Neuron (in vitro differentiated cells): ENCODE results near the gene NHEJ1.

ENCODE experiments used
- H2AFZ ChIP-seq: one replicate; pipeline ENCODE4 v1.6.1; 2013; ENCODE audit warnings: low read depth, mild to moderate bottlenecking, inconsistent platforms, low read length, moderate library complexity
- H3K27me3 ChIP-seq: one replicate; pipeline ENCODE4 v1.6.1; 2013; ENCODE audit warnings: low read length; ENCODE audit not compliant: insufficient read depth
- H3K36me3 ChIP-seq: one replicate; pipeline ENCODE4 v1.6.1; 2013; ENCODE audit warnings: low read length; ENCODE audit not compliant: insufficient read depth
- H3K4me1 ChIP-seq: one replicate; pipeline ENCODE4 v1.6.1; 2013; ENCODE audit warnings: low read length; ENCODE audit not compliant: insufficient read depth
- H3K4me3 ChIP-seq: 2 replicates; pipeline ENCODE4 v1.5.1; 2013; ENCODE audit warnings: mild to moderate bottlenecking, low read length, moderate library complexity
- H3K9me3 ChIP-seq: one replicate; pipeline ENCODE4 v1.6.1; 2013; ENCODE audit warnings: low read length

The NHEJ1 gene

DNA sequence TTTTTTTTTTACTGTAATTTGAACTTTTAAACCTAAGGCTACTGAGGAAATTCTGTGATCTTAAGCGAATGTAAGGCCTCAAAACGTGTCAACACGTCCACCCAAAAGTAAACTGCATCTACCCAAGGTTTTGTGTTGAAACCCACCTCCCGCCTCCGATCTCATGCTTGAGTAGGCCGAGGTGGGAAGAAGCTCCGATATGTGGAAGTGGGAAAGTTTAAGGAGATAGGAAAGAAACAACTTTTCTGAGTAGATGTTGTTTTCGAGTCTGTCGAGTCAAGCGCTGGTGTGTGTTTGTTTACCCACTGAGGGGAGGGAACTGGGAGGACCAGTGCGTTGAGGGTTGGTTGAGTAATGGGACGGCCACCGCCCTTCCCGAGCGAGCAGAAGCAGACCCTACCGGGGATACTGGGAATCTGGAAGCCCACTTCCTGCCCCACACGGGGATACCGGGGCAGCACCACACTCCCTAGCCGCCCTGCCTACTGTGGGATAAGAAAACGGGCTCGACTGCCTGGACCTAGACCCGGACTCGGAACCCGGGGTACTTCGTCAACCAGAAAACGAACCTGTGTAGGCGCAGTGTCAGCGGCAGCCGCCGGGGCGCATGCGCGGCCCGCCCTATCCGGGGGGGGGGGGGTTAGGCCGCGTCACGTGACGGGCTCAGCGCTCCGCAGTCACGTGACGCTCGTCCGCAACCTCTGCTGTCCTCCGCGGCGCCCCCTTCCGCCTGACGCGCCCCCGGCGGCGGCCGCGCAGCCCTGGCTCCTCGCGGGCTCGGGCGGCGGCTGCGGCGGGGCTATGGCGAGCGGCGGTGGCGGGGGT, 17.1 kb upstream of the NHEJ1 start, which contains the start of gene RETREG2:
Gene RETREG2, plus strand, starts transcription at position 724 of the 825 bp plus-strand sequence. Its CDS starts 78 bp downstream, at position 802.
- peaks cover 51% of the 10 kb centered on the region for H3K36me3 ChIP-seq
- H2AFZ ChIP-seq, result peak within 1 kb of the TSS; percentile 74
- peaks cover 21% of the 10 kb centered on the region for H3K4me1 ChIP-seq
- peak within 1 kb of the TSS; percentile 73 for H3K4me3 ChIP-seq
- no peaks in the 10 kb centered on the region for H3K9me3 ChIP-seq
- no peaks in the 10 kb centered on the region for H3K27me3 ChIP-seq

DNA sequence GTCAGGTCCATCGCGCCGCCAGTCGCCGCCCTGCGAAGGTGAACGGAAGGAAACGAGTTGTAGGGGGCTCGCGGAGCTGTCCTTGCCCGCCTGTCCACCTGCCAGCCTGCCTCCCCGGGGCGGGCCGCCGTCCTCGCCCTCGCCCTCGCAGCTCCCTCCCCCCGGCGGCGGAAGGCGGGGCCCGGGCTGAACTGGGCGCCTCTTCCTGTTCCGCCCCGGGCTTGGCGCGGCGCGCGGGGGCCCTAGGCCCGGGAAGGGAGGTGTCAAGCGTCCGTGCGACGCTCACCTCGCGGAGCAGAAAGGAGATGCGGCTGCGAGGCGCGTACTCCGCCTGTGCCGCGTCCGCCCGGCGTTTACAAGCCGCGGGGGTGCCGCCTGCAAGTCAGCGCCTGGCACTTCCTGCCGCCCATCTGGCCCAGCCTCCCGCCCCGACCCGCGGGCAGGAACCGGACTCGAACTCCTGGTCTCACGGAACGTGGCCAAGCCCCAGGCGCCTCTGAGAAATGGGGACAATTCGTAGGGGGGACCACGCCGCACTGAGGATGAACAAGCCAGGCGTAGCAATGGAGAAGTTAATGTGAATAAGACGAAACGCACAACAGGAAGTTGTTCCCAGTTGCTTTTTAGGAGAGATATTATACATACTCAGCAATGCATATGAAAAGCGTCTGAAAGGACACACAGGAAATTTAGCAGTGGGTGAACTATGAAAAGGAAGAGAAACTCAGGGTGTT, 16.4 kb upstream of the NHEJ1 start, which contains the start of gene CNPPD1:
Gene CNPPD1, minus strand, starts transcription at position 108 of the 734 bp plus-strand sequence. Its CDS starts 97 bp downstream, at position 11.
- Histone ChIP-seq H3K4me3 (peak within 1 kb of the TSS; percentile 73), H2AFZ (peak within 1 kb of the TSS; percentile 74), H3K4me1 (peaks cover 21% of the 10 kb centered on the region), H3K27me3 (no peaks in the 10 kb centered on the region), H3K36me3 (peaks cover 46% of the 10 kb centered on the region), H3K9me3 (no peaks in the 10 kb centered on the region)

DNA sequence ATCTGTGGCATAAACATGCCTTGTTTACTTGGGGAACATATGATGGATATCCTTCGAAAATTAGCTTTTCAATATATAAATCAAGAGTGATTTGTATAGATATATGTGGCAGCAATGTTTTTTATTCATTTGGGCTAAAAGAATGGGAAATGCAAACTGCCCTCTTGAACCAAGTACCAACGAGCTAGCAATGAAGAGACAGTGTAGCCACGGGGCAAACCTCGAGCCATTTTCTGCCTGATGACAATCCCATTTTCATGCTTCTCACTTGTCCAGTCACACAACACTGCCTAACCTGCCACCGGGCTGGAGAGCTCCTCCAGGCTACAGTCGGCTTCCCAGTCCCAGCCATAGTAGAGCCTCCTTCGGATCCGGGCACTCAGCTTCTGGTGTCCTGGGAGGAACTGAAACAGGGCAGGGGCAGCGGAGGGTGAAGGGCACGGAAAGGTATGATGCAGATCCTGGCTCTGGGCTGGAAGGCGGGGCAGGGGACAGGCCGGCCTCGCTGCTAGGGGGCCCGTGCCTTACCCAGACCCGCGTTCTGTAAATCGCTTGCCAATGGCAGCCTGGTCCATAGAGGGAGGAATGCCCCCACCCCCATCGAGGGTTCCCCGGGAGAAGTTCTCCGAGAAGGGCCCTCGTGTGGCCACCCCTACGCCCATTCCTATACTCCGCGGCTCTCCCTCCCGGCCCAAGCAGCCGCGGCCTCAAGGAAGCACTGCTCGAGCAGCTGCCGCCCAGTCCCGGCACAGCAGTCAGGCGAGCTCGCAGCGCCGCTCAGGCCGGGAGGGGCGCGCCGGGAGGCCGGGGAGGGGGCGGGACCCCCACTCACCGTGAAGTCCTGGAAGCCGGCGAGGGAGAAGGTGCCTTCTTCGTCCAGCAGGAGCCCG, 15.6 kb upstream of the NHEJ1 start:
- peak overlapping the region; percentile 74 for H2AFZ ChIP-seq
- peaks cover 21% of the 10 kb centered on the region for H3K4me1 ChIP-seq
- H3K9me3 ChIP-seq, result no peaks in the 10 kb centered on the region
- H3K27me3 ChIP-seq, result no peaks in the 10 kb centered on the region
- H3K4me3 ChIP-seq, result peak overlapping the region; percentile 73
- H3K36me3 ChIP-seq, result peaks cover 40% of the 10 kb centered on the region

DNA sequence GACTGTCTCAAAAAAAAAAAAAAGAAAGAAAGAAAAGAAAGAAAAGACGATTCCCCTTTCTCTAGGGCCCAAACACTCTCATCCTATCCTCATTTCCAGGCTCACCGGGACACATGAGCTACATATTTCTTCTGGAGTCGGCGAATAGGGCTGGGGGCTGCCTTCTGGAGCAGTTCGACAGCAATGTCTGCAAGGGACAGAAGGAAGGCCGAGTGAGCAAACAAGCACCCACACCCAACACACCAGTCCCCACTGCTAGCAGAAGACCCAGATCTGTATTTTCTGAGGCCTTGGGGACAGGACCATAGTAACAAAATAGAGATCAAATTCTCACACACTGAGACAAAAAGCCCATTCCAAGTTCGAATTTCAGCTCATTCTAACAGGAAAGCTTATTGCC, 14.9 kb upstream of the NHEJ1 start:
- H3K4me1 ChIP-seq, result peaks cover 21% of the 10 kb centered on the region
- no peak overlapping the region for H2AFZ ChIP-seq
- peak overlapping the region; percentile 73 for H3K4me3 ChIP-seq
- H3K36me3 ChIP-seq, result peaks cover 33% of the 10 kb centered on the region
- no peaks in the 10 kb centered on the region for H3K27me3 ChIP-seq
- no peaks in the 10 kb centered on the region for H3K9me3 ChIP-seq

DNA sequence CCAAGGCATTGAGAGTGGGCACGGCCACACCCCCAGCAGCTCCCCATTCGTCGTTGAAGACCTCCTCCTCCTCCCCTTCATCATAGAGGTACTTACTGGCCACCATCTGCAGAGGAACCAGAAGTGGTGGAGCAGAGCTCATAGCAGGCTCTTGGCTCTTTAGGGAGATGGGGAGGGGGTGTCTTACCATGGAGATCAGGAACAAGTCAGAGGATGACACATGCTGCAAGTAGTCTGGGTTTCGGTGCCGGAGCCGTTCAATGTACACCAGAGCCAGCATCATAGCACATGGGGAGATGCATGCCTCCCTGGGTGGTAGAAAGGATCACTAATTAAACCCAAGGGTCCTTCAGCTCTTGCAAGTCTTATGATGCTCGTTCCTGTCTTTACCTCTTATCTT, 14.2 kb upstream of the NHEJ1 start:
- H3K4me3 ChIP-seq, result no peak overlapping the region
- no peak overlapping the region for H2AFZ ChIP-seq
- H3K4me1 ChIP-seq, result peaks cover 21% of the 10 kb centered on the region
- peaks cover 27% of the 10 kb centered on the region for H3K36me3 ChIP-seq
- H3K9me3 ChIP-seq, result no peaks in the 10 kb centered on the region
- no peaks in the 10 kb centered on the region for H3K27me3 ChIP-seq

DNA sequence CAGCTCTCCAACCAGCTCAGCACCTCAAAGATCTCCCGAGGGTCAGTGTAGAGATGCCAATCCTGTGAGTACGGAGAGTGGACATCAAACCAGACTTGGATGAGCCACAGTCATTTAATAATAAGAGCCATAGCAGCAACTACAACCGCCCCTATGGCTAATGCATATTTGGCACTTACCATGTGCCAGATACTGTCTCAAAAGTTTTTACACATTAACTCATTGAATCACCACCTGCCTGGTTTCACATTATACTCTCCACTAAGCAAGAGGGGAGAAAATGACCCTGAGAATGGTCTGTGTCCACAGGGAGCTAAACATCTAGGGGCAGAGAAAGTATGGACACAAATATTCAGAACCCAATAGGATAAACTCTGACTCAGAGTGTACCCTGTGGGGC, 13.5 kb upstream of the NHEJ1 start:
- Histone ChIP-seq H3K4me3 (no peak overlapping the region), H3K27me3 (no peaks in the 10 kb centered on the region), H2AFZ (no peak overlapping the region), H3K9me3 (no peaks in the 10 kb centered on the region), H3K4me1 (peaks cover 15% of the 10 kb centered on the region), H3K36me3 (peaks cover 23% of the 10 kb centered on the region)

DNA sequence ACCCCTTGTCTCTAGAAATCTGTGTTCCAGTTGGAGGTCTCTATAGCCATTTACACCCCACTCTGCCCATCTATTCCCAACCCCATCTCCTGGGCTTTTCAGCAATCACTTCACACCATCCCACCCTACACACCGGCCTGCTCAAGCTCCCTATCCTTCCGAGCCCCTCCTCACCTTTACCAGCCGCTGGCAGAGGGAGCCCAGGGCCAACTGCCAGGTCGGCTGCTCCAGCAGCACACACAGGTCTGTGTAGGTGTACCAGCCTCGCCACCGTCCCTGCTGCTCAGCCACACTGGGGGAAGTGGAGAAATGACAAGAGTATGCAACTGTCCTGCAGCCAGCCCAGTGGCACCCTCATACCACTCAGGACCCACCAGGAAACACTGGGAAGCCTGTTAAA, 12.6 kb upstream of the NHEJ1 start:
- Histone ChIP-seq H3K4me3 (no peak overlapping the region), H3K36me3 (peaks cover 23% of the 10 kb centered on the region), H3K9me3 (no peaks in the 10 kb centered on the region), H3K27me3 (no peaks in the 10 kb centered on the region), H3K4me1 (peaks cover 9% of the 10 kb centered on the region), H2AFZ (no peak overlapping the region)

DNA sequence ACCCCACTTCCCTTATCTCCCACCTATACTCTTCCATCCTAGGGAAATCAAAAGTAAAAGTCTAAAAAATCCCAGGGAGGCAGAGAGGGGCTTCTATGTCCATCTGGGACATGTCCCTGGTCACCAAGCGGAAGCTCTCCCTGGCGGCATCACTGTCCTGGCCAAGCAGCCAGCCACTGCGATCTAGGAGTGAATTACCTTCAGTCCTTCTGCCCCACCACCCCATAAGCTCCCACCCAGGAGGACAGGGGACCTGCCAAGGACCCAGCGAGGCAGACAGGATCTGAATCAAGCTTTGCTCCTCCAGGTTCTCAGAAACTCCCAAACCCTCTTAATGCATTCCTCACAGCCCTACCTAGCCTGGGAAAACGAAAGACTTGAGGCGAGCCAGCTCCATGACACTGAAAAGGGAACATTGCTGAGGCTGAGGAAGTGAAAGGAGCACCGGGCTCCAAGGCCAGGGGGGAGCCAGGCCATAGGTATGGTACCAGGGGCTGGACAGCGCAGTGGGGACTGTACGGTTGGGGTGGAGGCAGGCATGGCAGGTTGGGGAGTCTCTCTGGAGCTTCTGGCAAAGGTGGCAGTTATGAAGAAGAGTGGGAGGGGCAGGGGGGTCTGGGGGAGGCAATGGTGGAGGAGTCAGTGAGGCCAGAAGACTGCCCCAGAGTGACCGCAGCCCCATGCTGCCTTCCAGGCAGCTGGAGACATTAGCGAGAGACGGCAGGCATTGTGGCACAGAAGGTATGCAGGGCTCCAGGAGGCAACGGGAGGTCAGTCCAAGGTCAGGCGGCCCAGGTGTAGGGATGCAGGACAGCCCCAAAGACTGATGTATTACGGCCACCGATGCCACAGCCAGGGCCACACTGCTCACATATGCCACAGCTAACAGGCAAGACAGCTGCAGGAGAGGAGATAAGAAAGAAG, 11.9 kb upstream of the NHEJ1 start:
- Histone ChIP-seq H2AFZ (no peak overlapping the region), H3K4me3 (no peak overlapping the region), H3K9me3 (no peaks in the 10 kb centered on the region), H3K36me3 (peaks cover 23% of the 10 kb centered on the region), H3K27me3 (no peaks in the 10 kb centered on the region), H3K4me1 (peaks cover 9% of the 10 kb centered on the region)

DNA sequence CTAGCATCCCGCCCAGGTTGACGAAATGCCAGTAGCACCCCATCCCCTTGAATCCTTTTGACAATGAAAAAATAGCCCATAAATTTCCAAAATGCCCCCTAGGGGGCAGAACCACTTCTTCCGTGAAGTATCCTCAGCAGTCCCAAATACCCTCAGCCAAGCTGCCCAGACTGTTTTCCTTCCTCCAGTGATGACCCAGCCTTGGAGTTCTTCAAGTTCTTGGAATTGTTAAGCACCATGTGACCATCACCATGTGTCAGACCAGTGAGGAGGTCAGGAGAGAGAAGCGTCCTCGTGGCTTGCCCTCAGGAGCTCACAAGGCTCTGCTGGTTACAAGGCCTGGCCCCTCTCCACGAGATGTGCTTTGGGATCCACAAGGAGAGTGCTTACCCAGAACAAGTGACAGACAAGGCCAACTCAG, 10.6 kb upstream of the NHEJ1 start:
- Histone ChIP-seq H3K4me1 (peaks cover 9% of the 10 kb centered on the region), H3K27me3 (no peaks in the 10 kb centered on the region), H3K4me3 (no peak overlapping the region), H3K9me3 (no peaks in the 10 kb centered on the region), H3K36me3 (peaks cover 23% of the 10 kb centered on the region), H2AFZ (no peak overlapping the region)

DNA sequence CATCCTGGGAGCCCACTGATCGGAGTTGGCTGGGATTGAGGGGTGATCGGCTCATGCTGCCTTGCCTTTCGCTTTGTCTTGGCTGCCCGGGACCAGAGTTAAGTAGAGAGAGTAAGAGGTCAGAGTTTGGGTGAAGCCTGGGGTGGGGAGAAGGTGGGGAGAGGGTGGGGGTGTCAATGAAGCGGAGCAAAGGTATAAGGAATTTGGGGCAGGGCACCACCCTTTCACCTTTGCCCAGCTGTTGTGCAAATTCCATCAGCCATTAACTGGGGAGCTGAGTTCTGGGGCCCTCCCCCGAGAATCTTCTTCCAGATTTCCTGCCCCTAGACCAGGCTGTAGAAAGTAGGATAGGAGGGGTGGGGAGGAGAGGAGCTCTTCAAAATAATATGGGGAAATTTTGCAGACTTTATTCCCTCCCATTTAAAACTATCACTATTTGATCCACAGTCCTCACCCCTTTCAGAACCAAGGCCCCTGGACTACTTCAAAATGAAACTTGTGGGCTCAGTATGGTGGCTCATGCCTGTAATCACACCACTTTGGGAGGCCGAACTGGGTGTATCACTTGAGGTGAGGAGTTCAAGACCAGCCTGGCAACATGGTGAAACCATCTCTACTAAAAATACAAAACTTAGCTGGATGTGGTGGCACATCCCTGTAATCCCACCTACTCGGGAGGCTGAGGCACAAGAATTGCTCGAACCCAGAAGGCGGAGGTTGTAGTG, 9.5 kb upstream of the NHEJ1 start, which contains the start of gene SLC23A3:
Gene SLC23A3, minus strand, starts transcription at position 100 of the 725 bp plus-strand sequence. Its CDS starts 45 bp downstream, at position 55.
- Histone ChIP-seq H3K9me3 (no peaks in the 10 kb centered on the region), H3K4me3 (no peak within 1 kb of the TSS), H3K4me1 (no peaks in the 10 kb centered on the region), H3K36me3 (peaks cover 23% of the 10 kb centered on the region), H2AFZ (no peak within 1 kb of the TSS), H3K27me3 (no peaks in the 10 kb centered on the region)

DNA sequence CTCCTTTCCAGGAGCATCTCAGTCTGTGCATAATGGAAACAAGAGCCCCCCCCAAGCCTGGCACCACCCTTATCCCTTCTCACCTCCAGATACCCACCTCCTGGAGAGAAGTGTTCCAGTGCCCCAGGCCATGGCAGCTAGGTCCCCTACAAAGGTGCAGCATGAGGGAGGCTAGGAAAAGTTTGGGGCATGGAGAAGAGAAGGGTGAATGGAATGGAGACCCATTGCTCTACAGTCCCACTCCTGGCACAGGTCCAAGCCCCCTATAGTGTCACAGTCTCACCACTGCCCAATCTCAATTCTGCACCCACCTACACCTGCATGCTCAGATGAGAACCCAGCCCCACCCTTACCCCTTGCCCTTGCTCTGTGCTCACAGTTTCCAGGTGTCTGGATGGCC, 8.3 kb upstream of the NHEJ1 start:
- H3K9me3 ChIP-seq, result no peaks in the 10 kb centered on the region
- H3K36me3 ChIP-seq, result peaks cover 13% of the 10 kb centered on the region
- H3K4me1 ChIP-seq, result no peaks in the 10 kb centered on the region
- H3K4me3 ChIP-seq, result no peak overlapping the region
- no peak overlapping the region for H2AFZ ChIP-seq
- H3K27me3 ChIP-seq, result no peaks in the 10 kb centered on the region
